K562 (cell line): ENCODE measurements around the gene TMC4. TPM values are rescaled to one million over a fixed set of nuclear protein-coding genes. Genes with fewer than 3 reads are reported as not detected.
A peak's percentile ranks its signal among the peaks of the same experiment; 100 is the strongest.

Source experiments
- ATAC-seq: fragments of 200-7000 bp; cut with Tn5 transposase; 3 replicates; pipeline ENCODE4 v1.9.1; 2020; ENCODE audit warnings: moderate library complexity
- BruUV-seq: library from RNA; stranded (reverse); fragments of 400-500 nt; replicated peaks from 2 replicates; lab custom pipeline; 2021; lab: Mats Ljungman, UMichigan
- CTCF ChIA-PET: fragments of 300-600 bp; formaldehyde crosslinking; extraction: SDS; loops from one replicate; lab custom pipeline; 2021; ENCODE audit warnings: low intra/inter-chr PET ratio; lab: Yijun Ruan, JAX
- POLR2A ChIA-PET: fragments of 300-600, 350-650 bp; sonication (Branson Sonifier 250); formaldehyde crosslinking; extraction: SDS; loops from one replicate; lab custom pipeline; 2021; ENCODE audit warnings: antibody characterized with exemption, inconsistent platforms; lab: Yijun Ruan, JAX
- DNase-seq, 4 experiments: peaks; one replicate each; pipeline versions ENCODE4 v3.0.0 to v3.0.0-alpha.2; 2011 to 2018; ENCODE audit warnings: low spot score in 3 of 4, mixed read lengths in 3 of 4; ENCODE audit errors: extremely low read depth in 1 of 4
- FAIRE-seq: peaks from 2 replicates; lab custom pipeline; 2011; peaks lifted over from hg19 to GRCh38; lab: Jason Lieb, UNC
- H2AFZ ChIP-seq: 2 replicates; pipeline ENCODE4 v1.6.0; 2011; ENCODE audit warnings: low read depth, low read length, control low read depth, inconsistent platforms
- H3K27ac ChIP-seq: fragments of 200-600 bp; 3 replicates; pipeline ENCODE4 v1.8.0; 2011; ENCODE audit warnings: low read depth, mild to moderate bottlenecking, control low read depth, inconsistent platforms, low read length, moderate library complexity, mixed read lengths; ENCODE audit errors: extremely low read depth
- H3K27me3 ChIP-seq, 2 experiments: fragments of 300-600 bp in 1 of 2; 2 replicates in 1 of 2; 3 replicates in 1 of 2; pipeline versions ENCODE4 v1.6.0 to v1.8.0; 2011; ENCODE audit warnings: inconsistent platforms in 2 of 2, low read length in 2 of 2, mild to moderate bottlenecking in 1 of 2, mixed read lengths in 1 of 2, moderate library complexity in 1 of 2; ENCODE audit not compliant: control insufficient read depth in 2 of 2, insufficient read depth in 2 of 2
- H3K36me3 ChIP-seq: fragments of 300-600 bp; 3 replicates; pipeline ENCODE4 v1.8.0; 2011; ENCODE audit warnings: mild to moderate bottlenecking, low read length, inconsistent platforms; ENCODE audit not compliant: control insufficient read depth, insufficient read depth
- H3K4me1 ChIP-seq, 2 experiments: fragments of 200-600 bp in 1 of 2; replicated peaks in 1 of 2; 2 replicates in 1 of 2; 3 replicates in 1 of 2; pipeline versions ENCODE4 v1.5.1 to v1.8.0; 2011; ENCODE audit warnings: inconsistent platforms in 2 of 2, low read length in 2 of 2, mild to moderate bottlenecking in 1 of 2, mixed read lengths in 1 of 2, moderate library complexity in 1 of 2; ENCODE audit not compliant: control insufficient read depth in 2 of 2, insufficient read depth in 2 of 2
- H3K4me2 ChIP-seq: 2 replicates; pipeline ENCODE4 v1.6.1; 2011; ENCODE audit warnings: low read length, control low read depth, inconsistent platforms, mixed read lengths; ENCODE audit not compliant: insufficient read depth
- H3K4me3 ChIP-seq: fragments of 200-600 bp; sonication (generic), shearing (Covaris generic); 2 replicates; pipeline ENCODE4 v1.5.1; 2016; ENCODE audit warnings: control low read depth, inconsistent platforms
- H3K79me2 ChIP-seq: fragments of 200-600 bp; 3 replicates; pipeline ENCODE4 v1.8.0; 2011; ENCODE audit warnings: low read length, inconsistent platforms; ENCODE audit not compliant: control insufficient read depth, insufficient read depth
- H3K9ac ChIP-seq, 2 experiments: 2 replicates each; pipeline versions ENCODE4 v1.6.0 to v1.6.1; 2011; ENCODE audit warnings: low read depth in 2 of 2, low read length in 2 of 2, control low read depth in 1 of 2, inconsistent platforms in 1 of 2, mild to moderate bottlenecking in 1 of 2, mixed read lengths in 1 of 2; ENCODE audit not compliant: insufficient read depth in 1 of 2
- H3K9me1 ChIP-seq: one replicate; pipeline ENCODE4 v1.6.0; 2011; ENCODE audit warnings: inconsistent platforms, mild to moderate bottlenecking, low read length, moderate library complexity; ENCODE audit not compliant: control insufficient read depth, insufficient read depth
- H3K9me3 ChIP-seq: replicated peaks from 2 replicates; pipeline ENCODE4 v1.5.1; 2011; ENCODE audit warnings: low read depth, low read length, inconsistent platforms; ENCODE audit not compliant: control insufficient read depth, insufficient read depth
- H4K20me1 ChIP-seq: replicated peaks from 2 replicates; pipeline ENCODE4 v1.6.1; 2011; ENCODE audit warnings: low read length, inconsistent platforms, mixed read lengths; ENCODE audit not compliant: control insufficient read depth, insufficient read depth
- BRCA1 ChIP-seq, 2 experiments: fragments of 450-650 bp in 1 of 2; sonication (generic) in 1 of 2; formaldehyde crosslinking in 1 of 2; IDR thresholded peaks; 2 replicates each; pipeline versions ENCODE4 v1.5.0 to v1.6.1; 2017 to 2020; ENCODE audit warnings: mild to moderate bottlenecking in 1 of 2, missing genetic modification reagents in 1 of 2
- CLOCK ChIP-seq: fragments of 250-450 bp; sonication (Bioruptor Pico); IDR thresholded peaks from 2 replicates; pipeline ENCODE4 v1.4.0; 2020; ENCODE audit warnings: mild to moderate bottlenecking, moderate library complexity, borderline replicate concordance
- CREB3 ChIP-seq: fragments of 450-650 bp; conservative IDR thresholded peaks from 2 replicates; pipeline ENCODE4 v1.6.1; 2016; ENCODE audit warnings: missing genetic modification characterization, low read depth, mild to moderate bottlenecking, missing compliant biosample characterization, moderate library complexity
- E2F6 ChIP-seq, 2 experiments: IDR thresholded peaks; 2 replicates each; pipeline ENCODE4 v1.6.1; 2011; ENCODE audit warnings: borderline replicate concordance in 1 of 2, control low read depth in 1 of 2, low read depth in 1 of 2, low read length in 1 of 2, mild to moderate bottlenecking in 1 of 2, mixed read lengths in 1 of 2, moderate library complexity in 1 of 2; ENCODE audit not compliant: insufficient read depth in 1 of 2, insufficient read length in 1 of 2, poor library complexity in 1 of 2, severe bottlenecking in 1 of 2; ENCODE audit errors: extremely low read depth in 1 of 2
- EHMT2 ChIP-seq: fragments of 450-650 bp; IDR thresholded peaks from 2 replicates; pipeline ENCODE4 v1.6.1; 2018; ENCODE audit warnings: antibody characterized with exemption
- ELF4 ChIP-seq: fragments of 450-650 bp; formaldehyde crosslinking; IDR thresholded peaks from 2 replicates; pipeline ENCODE4 v1.4.0; 2022; ENCODE audit warnings: missing genetic modification characterization
- HMG20A ChIP-seq: fragments of 450-650 bp; formaldehyde crosslinking; conservative IDR thresholded peaks from 2 replicates; pipeline ENCODE4 v1.4.0; 2020; ENCODE audit warnings: mild to moderate bottlenecking, mixed read lengths
- JUNB ChIP-seq: fragments of 450-650 bp; formaldehyde crosslinking; conservative IDR thresholded peaks from 2 replicates; pipeline ENCODE4 v1.4.0; 2020; ENCODE audit warnings: mild to moderate bottlenecking
- LEF1 ChIP-seq: fragments of 450-650 bp; IDR thresholded peaks from 2 replicates; pipeline ENCODE4 v1.6.1; 2016; ENCODE audit warnings: mild to moderate bottlenecking
- MEF2D ChIP-seq: conservative IDR thresholded peaks from 2 replicates; pipeline ENCODE4 v1.6.1; 2016; ENCODE audit warnings: low read depth, missing genetic modification characterization, missing compliant biosample characterization
- POLR2G ChIP-seq: fragments of 200-400 bp; formaldehyde crosslinking; IDR thresholded peaks from 2 replicates; pipeline ENCODE4 v1.6.1; 2017; ENCODE audit warnings: low read depth, mild to moderate bottlenecking, antibody characterized with exemption, low read length, moderate library complexity
- RBFOX2 ChIP-seq: fragments of 200-400 bp; formaldehyde crosslinking; IDR thresholded peaks from 2 replicates; pipeline ENCODE4 v1.6.1; 2017; ENCODE audit warnings: low read depth, mild to moderate bottlenecking, low read length, moderate library complexity
- TSC22D4 ChIP-seq: fragments of 450-650 bp; IDR thresholded peaks from 2 replicates; pipeline ENCODE4 v1.6.1; 2016; ENCODE audit warnings: missing genetic modification characterization, missing biosample characterization, control low read depth
- YBX1 ChIP-seq: fragments of 450-650 bp; IDR thresholded peaks from 2 replicates; pipeline ENCODE4 v1.7.1; 2016; ENCODE audit warnings: mild to moderate bottlenecking
- ZBTB33 ChIP-seq: sonication (generic); formaldehyde crosslinking; IDR thresholded peaks from 2 replicates; pipeline ENCODE4 v1.8.1; 2023; ENCODE audit warnings: mild to moderate bottlenecking, missing genetic modification reagents
- ZNF184 ChIP-seq: sonication (generic); formaldehyde crosslinking; IDR thresholded peaks from 2 replicates; pipeline ENCODE4 v1.5.0; 2020; ENCODE audit warnings: missing genetic modification reagents
- WGBS: fragments of 100-300 bp; shearing (Covaris generic); methylation state at CpG from one replicate; pipeline ENCODE4 v1.1.6; 2016; ENCODE audit warnings: low coverage, mixed read lengths; ENCODE audit not compliant: insufficient coverage; ENCODE audit errors: missing lambda C conversion rate; 5-methylcytosine and 5-hydroxymethylcytosine counted together
- in situ Hi-C: fragments of 300-500 bp; cut with MboI; formaldehyde crosslinking; loops from 4 replicates; pipeline ENCODE4 v1.15.0; 2018; ENCODE audit warnings: inconsistent platforms, mixed read lengths
- intact Hi-C: fragments of 100-400 bp; cut with micrococcal nuclease; formaldehyde crosslinking; loops from 2 replicates; pipeline ENCODE4 v1.14.2; 2022
- polyA plus RNA-seq, 8 experiments: library from polyadenylated mRNA; depleted of rRNA in 4 of 8; stranded (reverse) in 5 of 8; unstranded in 3 of 8; fragments of >200 nt; fragmentation: Nextera tagmentation in 2 of 8; fragmentation: Illumina TruSeq in 1 of 8; extraction: Ambion mirVana in 2 of 8; extraction: Trizol in 1 of 8; gene quantifications; 2 replicates each; pipeline versions ENCODE4 v1.2.1 to v1.2.3, GENCODE V29; 2011 to 2014; ENCODE audit warnings: inconsistent platforms in 1 of 8, missing spikeins in 1 of 8
- total RNA-seq, 7 experiments: library from RNA; depleted of rRNA in 6 of 7; stranded (reverse); fragments of >200 nt in 6 of 7; fragmentation: Illumina TruSeq in 2 of 7; extraction: Trizol in 2 of 7; gene quantifications; 2 replicates each; pipeline versions ENCODE4 v1.2.1 to v1.2.3, GENCODE V29; 2011 to 2021; ENCODE audit warnings: low replicate concordance in 1 of 7

Gene TMC4
- total and polyA plus RNA-seq, 9 of the 15 experiments (the other 6 are each of a cell fraction or from before 2014, with no cell fraction given) = 0.12 to 0.79 (median 0.36) TPM; not detected in 2

GRCh38 chr19:54155694-54156093 lies 17.3 kb downstream of the TMC4 start:
- H3K9me1 ChIP-seq = no peaks in the 10 kb centered on the region
- ATAC-seq (no peak), FAIRE-seq (no peak), DNase-seq (no peak)
- H3K27me3 ChIP-seq = no peaks in the 10 kb centered on the region
- in situ Hi-C loops (no loop called here), intact Hi-C loops (no loop called here)
- CTCF ChIA-PET = no interaction called here
- H3K27ac ChIP-seq = no peak overlapping the region
- BruUV-seq = no TSS peak
- H3K4me3 ChIP-seq = no peak overlapping the region
- H4K20me1 ChIP-seq = no peaks in the 10 kb centered on the region; the same call in 1 of the 2 replicates
- H3K36me3 ChIP-seq = peaks cover 74% of the 10 kb centered on the region
- no peaks in the 10 kb centered on the region for H3K9me3 ChIP-seq
- peaks cover 16% of the 10 kb centered on the region; the same call in 2 of the 3 replicates for H3K79me2 ChIP-seq
- no peak overlapping the region for H3K9ac ChIP-seq
- 92% methylated on average over 18 of the region's 19 CpGs for WGBS
- H3K4me1 ChIP-seq = peaks cover 10 to 15% of the 10 kb centered on the region in 2 experiments; a peak in 4 of 5 replicates
- no peak overlapping the region for H2AFZ ChIP-seq
- H3K4me2 ChIP-seq = no peak overlapping the region
- POLR2A ChIA-PET = interaction anchor here (0.6 to 1.3 kb wide), 4 partner anchors 15 to 279 kb away, joined by 3 read pairs; no protein-coding TSS in a partner anchor
- no peak for TF ChIP-seq CLOCK (CRISPR knock-in tag)
- peak; percentile 76 for TF ChIP-seq POLR2G
- no peak for TF ChIP-seq HMG20A (CRISPR knock-in tag)
- TF ChIP-seq ELF4 (CRISPR knock-in tag) = no peak
- no peak for TF ChIP-seq E2F6 (IDR thresholded peaks at IDR 0.05; ENCODE audit: borderline replicate concordance in 1 of 2, extremely low read depth in 1 of 2, insufficient read depth in 1 of 2, insufficient read length in 1 of 2, low read depth in 1 of 2, low read length in 1 of 2, poor library complexity in 1 of 2, severe bottlenecking in 1 of 2)
- no peak for TF ChIP-seq LEF1
- peak; percentile 46; the same call in 1 of the 2 replicates for TF ChIP-seq ZBTB33 (CRISPR knock-in tag)
- TF ChIP-seq CREB3 (tag) = no peak
- TF ChIP-seq EHMT2 = no peak
- no peak for TF ChIP-seq MEF2D
- no peak for TF ChIP-seq JUNB (CRISPR knock-in tag)
- TF ChIP-seq RBFOX2 = peak; percentile 64
- TF ChIP-seq YBX1 = no peak
- TF ChIP-seq ZNF184 = no peak
- TF ChIP-seq TSC22D4 = no peak
- no peak for TF ChIP-seq BRCA1 (IDR thresholded peaks at IDR 0.05)
- no peak for TF ChIP-seq BRCA1 (CRISPR knock-in tag; IDR thresholded peaks at IDR 0.05)
